Bronchial epithelial cell (primary cell): Measurements from ENCODE around the gene NACAD. TPM values are rescaled to one million over a fixed set of nuclear protein-coding genes. Genes with fewer than 3 reads are reported as not detected.

Experiments used
- DNase-seq: peaks from one replicate; pipeline ENCODE4 v3.0.0-alpha.2; 2010; ENCODE audit warnings: low read depth
- FAIRE-seq: peaks from 2 replicates; lab custom pipeline; 2011; peaks lifted over from hg19 to GRCh38; lab: Jason Lieb, UNC
- H3K27me3 ChIP-seq: 2 replicates; pipeline ENCODE4 v1.5.1; 2011; ENCODE audit warnings: low read length; ENCODE audit not compliant: control insufficient read depth, insufficient read depth
- H3K36me3 ChIP-seq: 2 replicates; pipeline ENCODE4 v1.5.1; 2011; ENCODE audit warnings: low read length; ENCODE audit not compliant: control insufficient read depth, insufficient read depth
- H3K4me3 ChIP-seq: 2 replicates; pipeline ENCODE4 v1.5.1; 2011; ENCODE audit warnings: mild to moderate bottlenecking, low read depth, low read length, control low read depth
- total RNA-seq: library from RNA; depleted of rRNA; stranded (reverse); fragments of >200 nt; gene quantifications from 2 replicates; pipeline ENCODE4 v1.2.1, GENCODE V29; 2014
- TF ChIP-seq, protein P1 (sequence below): IDR thresholded peaks from 2 replicates; pipeline ENCODE4 v1.5.1; 2011; ENCODE audit warnings: mild to moderate bottlenecking, moderate library complexity, low read length, control low read depth, inconsistent platforms; ENCODE audit not compliant: insufficient read depth, severe bottlenecking

Gene NACAD
- total RNA-seq, 1 donor from 2014 or later, result under 0.01 TPM

DNA sequence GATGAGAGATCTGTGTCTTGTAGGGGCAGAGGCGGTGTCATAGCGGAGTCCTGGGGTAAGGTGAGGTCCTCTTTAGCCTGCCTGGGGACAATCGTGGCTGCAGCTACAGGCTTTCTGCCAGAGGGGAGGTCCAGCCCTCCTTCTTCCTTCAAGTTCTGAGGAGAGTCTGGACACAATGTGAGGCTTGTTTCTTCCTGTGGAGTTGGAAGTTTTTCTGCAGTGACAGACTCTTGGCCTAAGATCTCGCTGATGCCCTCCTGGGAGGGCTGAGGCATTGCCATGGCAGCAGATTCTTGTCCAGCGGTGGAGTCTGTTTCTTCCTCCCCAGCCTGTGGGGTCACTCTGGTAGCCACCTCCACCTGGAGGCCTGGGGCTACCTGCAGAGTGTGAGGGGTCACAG lies 4.4 kb downstream of the NACAD start:
- FAIRE-seq (no peak), DNase-seq (no peak)
- H3K4me3 ChIP-seq, result no peak overlapping the region
- no peaks in the 10 kb centered on the region for H3K36me3 ChIP-seq
- no peaks in the 10 kb centered on the region for H3K27me3 ChIP-seq
- TF ChIP-seq, protein P1, sequence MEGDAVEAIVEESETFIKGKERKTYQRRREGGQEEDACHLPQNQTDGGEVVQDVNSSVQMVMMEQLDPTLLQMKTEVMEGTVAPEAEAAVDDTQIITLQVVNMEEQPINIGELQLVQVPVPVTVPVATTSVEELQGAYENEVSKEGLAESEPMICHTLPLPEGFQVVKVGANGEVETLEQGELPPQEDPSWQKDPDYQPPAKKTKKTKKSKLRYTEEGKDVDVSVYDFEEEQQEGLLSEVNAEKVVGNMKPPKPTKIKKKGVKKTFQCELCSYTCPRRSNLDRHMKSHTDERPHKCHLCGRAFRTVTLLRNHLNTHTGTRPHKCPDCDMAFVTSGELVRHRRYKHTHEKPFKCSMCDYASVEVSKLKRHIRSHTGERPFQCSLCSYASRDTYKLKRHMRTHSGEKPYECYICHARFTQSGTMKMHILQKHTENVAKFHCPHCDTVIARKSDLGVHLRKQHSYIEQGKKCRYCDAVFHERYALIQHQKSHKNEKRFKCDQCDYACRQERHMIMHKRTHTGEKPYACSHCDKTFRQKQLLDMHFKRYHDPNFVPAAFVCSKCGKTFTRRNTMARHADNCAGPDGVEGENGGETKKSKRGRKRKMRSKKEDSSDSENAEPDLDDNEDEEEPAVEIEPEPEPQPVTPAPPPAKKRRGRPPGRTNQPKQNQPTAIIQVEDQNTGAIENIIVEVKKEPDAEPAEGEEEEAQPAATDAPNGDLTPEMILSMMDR, result no peak

GRCh38 chr7:45082831-45083331 lies 5.9 kb downstream of the NACAD start:
- TF ChIP-seq, protein P1, result no peak
- DNase-seq (no peak), FAIRE-seq (no peak)
- no peak overlapping the region for H3K4me3 ChIP-seq
- H3K36me3 ChIP-seq, result no peaks in the 10 kb centered on the region
- H3K27me3 ChIP-seq, result no peaks in the 10 kb centered on the region

- no peaks in the 10 kb centered on the region for H3K36me3 ChIP-seq
- no peaks in the 10 kb centered on the region for H3K27me3 ChIP-seq
- TF ChIP-seq, protein P1, result no peak
- DNase-seq (no peak), FAIRE-seq (no peak)
- H3K4me3 ChIP-seq, result no peak overlapping the region
Observed at GRCh38 chr7:45082031-45082830, 6.5 kb downstream of the NACAD start.

DNA sequence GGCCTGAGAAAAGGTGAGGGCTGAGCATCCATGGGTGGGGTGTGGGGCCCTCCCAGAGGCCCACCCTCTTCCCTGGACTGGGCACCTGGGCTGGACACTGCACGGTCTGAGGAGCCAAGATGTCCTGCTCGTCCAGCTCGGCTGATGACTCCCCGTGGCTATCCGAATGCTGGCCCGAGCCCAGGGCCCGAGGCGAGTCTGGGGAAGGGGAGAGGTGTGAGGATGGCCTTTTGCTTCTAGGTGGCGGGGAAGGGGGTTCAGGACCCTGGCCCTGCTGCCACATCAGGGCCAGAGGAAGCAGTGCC lies 7.1 kb downstream of the NACAD start:
- TF ChIP-seq, protein P1, result no peak
- no peak for FAIRE-seq
- DNase-seq, result no peak
- no peaks in the 10 kb centered on the region for H3K36me3 ChIP-seq
- no peak overlapping the region for H3K4me3 ChIP-seq
- no peaks in the 10 kb centered on the region for H3K27me3 ChIP-seq

GRCh38 chr7:45080958-45081669 lies 7.7 kb downstream of the NACAD start:
- no peak for FAIRE-seq
- no peak for DNase-seq

More at GRCh38 chr7:45080958-45081669, 7.7 kb downstream of the NACAD start:
- Histone ChIP-seq H3K4me3 (no peak overlapping the region), H3K27me3 (no peaks in the 10 kb centered on the region), H3K36me3 (no peaks in the 10 kb centered on the region)
- TF ChIP-seq, protein P1, result no peak
